OCI-LY1 (cell line): ENCODE results near the gene ANKRD11.
"Not testable (repeated sequence)": the region's sequence is repeated elsewhere in the genome, so short reads cannot be mapped to it uniquely, and the experiment has no call there.

Source experiments
- H2AFZ ChIP-seq: fragments of 200-600 bp; sonication (generic), shearing (Covaris generic); 2 replicates; pipeline ENCODE4 v1.6.0; 2014; ENCODE audit warnings: antibody characterized with exemption, mild to moderate bottlenecking, low read length
- H3F3A ChIP-seq: fragments of 200-600 bp; sonication (generic), shearing (Covaris generic); 2 replicates; pipeline ENCODE4 v1.6.0; 2014; ENCODE audit warnings: mild to moderate bottlenecking, antibody characterized with exemption, low read length, moderate library complexity; ENCODE audit not compliant: insufficient read depth
- H3K27ac ChIP-seq: fragments of 200-600 bp; sonication (generic); 2 replicates; pipeline ENCODE4 v1.5.1; 2014; ENCODE audit warnings: low read length, mixed run types, mild to moderate bottlenecking, low read depth; ENCODE audit not compliant: poor library complexity, severe bottlenecking
- H3K27me3 ChIP-seq: fragments of 200-600 bp; sonication (generic); 2 replicates; pipeline ENCODE4 v1.6.0; 2014; ENCODE audit warnings: antibody characterized with exemption, mild to moderate bottlenecking, low read length, moderate library complexity; ENCODE audit not compliant: insufficient read depth
- H3K36me3 ChIP-seq: fragments of 200-600 bp; sonication (generic); 2 replicates; pipeline ENCODE4 v1.6.1; 2014; ENCODE audit warnings: mild to moderate bottlenecking, antibody characterized with exemption, low read length, moderate library complexity, mixed read lengths; ENCODE audit not compliant: insufficient read depth
- H3K4me1 ChIP-seq: fragments of 200-600 bp; sonication (generic); 2 replicates; pipeline ENCODE4 v1.5.1; 2014; ENCODE audit warnings: mild to moderate bottlenecking, low read length, moderate library complexity; ENCODE audit not compliant: insufficient read depth, severe bottlenecking
- H3K4me2 ChIP-seq: fragments of 200-600 bp; sonication (generic), shearing (Covaris generic); 2 replicates; pipeline ENCODE4 v1.6.1; 2014; ENCODE audit warnings: low read length
- H3K4me3 ChIP-seq: fragments of 200-600 bp; sonication (generic); 2 replicates; pipeline ENCODE4 v1.5.1; 2014; ENCODE audit warnings: low read length, low read depth, mild to moderate bottlenecking, mixed read lengths; ENCODE audit not compliant: poor library complexity, severe bottlenecking
- H3K79me2 ChIP-seq: fragments of 200-600 bp; shearing (Covaris generic); 2 replicates; pipeline ENCODE4 v1.6.1; 2016; ENCODE audit warnings: mixed run types, low read length, mixed read lengths; ENCODE audit not compliant: insufficient read depth
- H3K9ac ChIP-seq: fragments of 200-600 bp; sonication (generic), shearing (Covaris generic); 2 replicates; pipeline ENCODE4 v1.6.1; 2014; ENCODE audit warnings: mild to moderate bottlenecking, low read length, mixed read lengths
- H3K9me2 ChIP-seq: fragments of 200-600 bp; sonication (generic), shearing (Covaris generic); 2 replicates; pipeline ENCODE4 v1.6.1; 2014; ENCODE audit warnings: low read depth, mild to moderate bottlenecking, low read length, mixed read lengths
- H3K9me3 ChIP-seq: fragments of 200-600 bp; shearing (Covaris generic); 2 replicates; pipeline ENCODE4 v1.6.1; 2014; ENCODE audit warnings: low read length, mixed read lengths
- H4K20me1 ChIP-seq: fragments of 200-600 bp; sonication (generic), shearing (Covaris generic); 2 replicates; pipeline ENCODE4 v1.6.0; 2016; ENCODE audit warnings: mild to moderate bottlenecking, low read length; ENCODE audit not compliant: insufficient read depth
- CTCF ChIP-seq: fragments of 200-600 bp; sonication (generic), shearing (Covaris generic); IDR thresholded peaks from 2 replicates; pipeline ENCODE4 v1.5.1; 2017; ENCODE audit warnings: mild to moderate bottlenecking, antibody characterized with exemption, low read length, moderate library complexity, mixed read lengths
- EZH2 ChIP-seq: fragments of 200-600 bp; sonication (generic), shearing (Covaris generic); IDR thresholded peaks from 2 replicates; pipeline ENCODE4 v1.8.0; 2017; ENCODE audit warnings: borderline replicate concordance, mixed run types, mild to moderate bottlenecking, antibody characterized with exemption, low read length, moderate library complexity, mixed read lengths

ANKRD11 gene

DNA sequence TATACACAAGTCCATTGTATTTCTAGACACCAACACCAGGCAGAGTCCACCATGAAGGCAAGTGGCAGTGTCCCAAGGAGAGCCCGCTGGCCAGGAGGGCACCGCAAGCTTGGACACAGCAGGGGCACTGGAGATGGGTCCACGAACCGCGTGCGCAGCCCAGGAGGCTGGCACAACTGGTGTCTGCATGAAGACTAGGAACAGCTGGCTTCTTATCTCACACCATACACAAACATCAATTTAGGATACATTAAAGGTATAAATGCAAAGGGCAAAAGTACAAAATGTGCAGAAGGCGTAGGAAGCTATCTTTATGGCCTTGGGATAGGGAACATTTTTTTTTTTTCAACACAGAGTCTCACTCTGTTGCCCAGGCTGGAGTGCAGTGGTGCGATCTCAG is 52.4 kb downstream of the ANKRD11 start:
- Histone ChIP-seq H3K79me2 (peaks cover 100% of the 10 kb centered on the region), H2AFZ (no peak overlapping the region), H3K9me3 (no peaks in the 10 kb centered on the region), H4K20me1 (no peaks in the 10 kb centered on the region; the same call in 1 of the 2 replicates), H3K9ac (no peak overlapping the region), H3K4me1 (peaks cover 7% of the 10 kb centered on the region), H3K27ac (no peak overlapping the region), H3K36me3 (peaks cover 28% of the 10 kb centered on the region), H3K27me3 (no peaks in the 10 kb centered on the region), H3F3A (no peaks in the 10 kb centered on the region), H3K4me2 (no peak overlapping the region), H3K4me3 (no peak overlapping the region), H3K9me2 (no peaks in the 10 kb centered on the region)
- TF ChIP-seq EZH2 (no peak), CTCF (no peak)

GRCh38 chr16:89437251-89437987 is 52.9 kb downstream of the ANKRD11 start:
- peaks cover under 1% of the 10 kb centered on the region for H3K4me1 ChIP-seq
- no peak overlapping the region for H3K4me2 ChIP-seq
- TF ChIP-seq EZH2 (no peak), CTCF (no peak)
- no peaks in the 10 kb centered on the region for H3K9me3 ChIP-seq
- peaks cover 28% of the 10 kb centered on the region for H3K36me3 ChIP-seq
- H3K79me2 ChIP-seq = peaks cover 100% of the 10 kb centered on the region
- H3K27me3 ChIP-seq = no peaks in the 10 kb centered on the region
- no peaks in the 10 kb centered on the region for H3F3A ChIP-seq
- H3K9me2 ChIP-seq = no peaks in the 10 kb centered on the region
- no peak overlapping the region for H3K9ac ChIP-seq
- no peak overlapping the region for H3K27ac ChIP-seq
- no peaks in the 10 kb centered on the region; the same call in 1 of the 2 replicates for H4K20me1 ChIP-seq
- no peak overlapping the region for H3K4me3 ChIP-seq
- H2AFZ ChIP-seq = no peak overlapping the region

- peaks cover 32% of the 10 kb centered on the region for H3K36me3 ChIP-seq
- no peak overlapping the region for H3K4me2 ChIP-seq
Measured at GRCh38 chr16:89436366-89436765, 54.0 kb downstream of the ANKRD11 start.

GRCh38 chr16:89435059-89435458 is 55.3 kb downstream of the ANKRD11 start:
- not testable (repeated sequence) for H3K27ac ChIP-seq, H3K4me3 ChIP-seq, H3K4me2 ChIP-seq, H3K4me1 ChIP-seq, H2AFZ ChIP-seq, H3K9me3 ChIP-seq, H3K27me3 ChIP-seq, H3F3A ChIP-seq, H4K20me1 ChIP-seq, H3K9me2 ChIP-seq, H3K9ac ChIP-seq
- H3K79me2 ChIP-seq = peaks cover 97% of the 10 kb centered on the region
- peaks cover 37% of the 10 kb centered on the region for H3K36me3 ChIP-seq

More at GRCh38 chr16:89436366-89436765, 54.0 kb downstream of the ANKRD11 start:
- Histone ChIP-seq H4K20me1 (no peaks in the 10 kb centered on the region; the same call in 1 of the 2 replicates), H3K27me3 (no peaks in the 10 kb centered on the region), H3K9ac (no peak overlapping the region), H3K9me3 (no peaks in the 10 kb centered on the region), H2AFZ (no peak overlapping the region), H3K9me2 (no peaks in the 10 kb centered on the region), H3K27ac (no peak overlapping the region), H3K4me1 (no peaks in the 10 kb centered on the region), H3K79me2 (peaks cover 100% of the 10 kb centered on the region), H3F3A (no peaks in the 10 kb centered on the region), H3K4me3 (no peak overlapping the region)
- TF ChIP-seq CTCF (no peak), EZH2 (no peak)
